WTC11 (cell line): ENCODE results near the gene S100A13. TPM values are rescaled to one million over a fixed set of nuclear protein-coding genes. Genes with fewer than 3 reads are reported as not detected.

Experiments used
- ATAC-seq: fragments of 200-7000 bp; cut with Tn5 transposase; 2 replicates; pipeline ENCODE4 v1.10.0; 2021; ENCODE audit warnings: mild to moderate bottlenecking, moderate library complexity
- CTCF ChIA-PET: fragments of 300-600 bp; sonication (Branson Sonifier 250); formaldehyde crosslinking; loops from one replicate; lab custom pipeline; 2021; ENCODE audit warnings: antibody characterized with exemption; lab: Charles Lee
- POLR2A ChIA-PET: fragments of 350-600 bp; sonication (Branson Sonifier 250); formaldehyde crosslinking; loops from one replicate; lab custom pipeline; 2021; ENCODE audit warnings: antibody characterized with exemption; lab: Charles Lee
- DNase-seq: peaks from one replicate; pipeline ENCODE4 v3.0.0; 2021; ENCODE audit warnings: low spot score
- H3K27ac Mint-ChIP-seq: 2 replicates; pipeline ENCODE4 v1.8.0; 2021; ENCODE audit warnings: mixed read lengths
- H3K27me3 Mint-ChIP-seq: 2 replicates; pipeline ENCODE4 v1.8.0; 2021; ENCODE audit warnings: low read depth, mild to moderate bottlenecking, moderate library complexity, mixed read lengths
- H3K36me3 Mint-ChIP-seq: 2 replicates; pipeline ENCODE4 v1.8.0; 2021; ENCODE audit warnings: mixed read lengths
- H3K4me1 Mint-ChIP-seq: 2 replicates; pipeline ENCODE4 v1.8.0; 2022; ENCODE audit warnings: mixed read lengths
- H3K4me3 Mint-ChIP-seq: 2 replicates; pipeline ENCODE4 v1.8.0; 2021; ENCODE audit warnings: mild to moderate bottlenecking, moderate library complexity, mixed read lengths
- H3K9me3 Mint-ChIP-seq: 2 replicates; pipeline ENCODE4 v1.8.0; 2021; ENCODE audit warnings: mixed read lengths
- CREM ChIP-seq: sonication (generic); formaldehyde crosslinking; IDR thresholded peaks from 2 replicates; pipeline ENCODE4 v1.8.1; 2022; ENCODE audit warnings: mild to moderate bottlenecking, missing genetic modification reagents, moderate library complexity
- ESRRA ChIP-seq: sonication (generic); formaldehyde crosslinking; IDR thresholded peaks from 2 replicates; pipeline ENCODE4 v1.8.1; 2022; ENCODE audit warnings: mild to moderate bottlenecking, missing genetic modification reagents, borderline replicate concordance
- JAZF1 ChIP-seq: fragments of 250-450 bp; sonication (Bioruptor Pico); IDR thresholded peaks from 2 replicates; pipeline ENCODE4 v1.9.0; 2021; ENCODE audit warnings: moderate library complexity, mild to moderate bottlenecking, inconsistent platforms
- MXD4 ChIP-seq: fragments of 250-450 bp; sonication (Bioruptor Pico); IDR thresholded peaks from 2 replicates; pipeline ENCODE4 v1.8.0; 2021; ENCODE audit warnings: mild to moderate bottlenecking, moderate library complexity, borderline replicate concordance
- ZNF138 ChIP-seq: sonication (generic); formaldehyde crosslinking; conservative IDR thresholded peaks from 2 replicates; pipeline ENCODE4 v1.8.1; 2022; ENCODE audit warnings: mild to moderate bottlenecking, moderate library complexity, missing genetic modification reagents
- total RNA-seq: library from RNA; stranded (reverse); gene quantifications from 3 replicates; pipeline ENCODE4 v1.2.3, GENCODE V29; 2021
- TF ChIP-seq, protein P1 (sequence below): sonication (generic); formaldehyde crosslinking; IDR thresholded peaks from 2 replicates; pipeline ENCODE4 v1.8.0; 2022; ENCODE audit warnings: mild to moderate bottlenecking, missing genetic modification reagents
- TF ChIP-seq, protein P2 (sequence below): sonication (generic); formaldehyde crosslinking; IDR thresholded peaks from 2 replicates; pipeline ENCODE4 v1.8.1; 2022; ENCODE audit warnings: mild to moderate bottlenecking, moderate library complexity, missing genetic modification reagents
- TF ChIP-seq, protein P3 (sequence below): sonication (generic); formaldehyde crosslinking; IDR thresholded peaks from 2 replicates; pipeline ENCODE4 v1.8.1; 2023; ENCODE audit warnings: mild to moderate bottlenecking, moderate library complexity, missing genetic modification reagents
- TF ChIP-seq, protein P4 (sequence below): fragments of 250-450 bp; sonication (Bioruptor Pico); conservative IDR thresholded peaks from 2 replicates; pipeline ENCODE4 v1.9.0; 2021; ENCODE audit warnings: mild to moderate bottlenecking
- TF ChIP-seq, protein P5 (sequence below): sonication (generic); formaldehyde crosslinking; IDR thresholded peaks from 2 replicates; pipeline ENCODE4 v1.8.1; 2023; ENCODE audit warnings: mild to moderate bottlenecking, missing genetic modification reagents

The S100A13 gene
- total RNA-seq, 1 experiment from 2014 or later, result 68.4 TPM

DNA sequence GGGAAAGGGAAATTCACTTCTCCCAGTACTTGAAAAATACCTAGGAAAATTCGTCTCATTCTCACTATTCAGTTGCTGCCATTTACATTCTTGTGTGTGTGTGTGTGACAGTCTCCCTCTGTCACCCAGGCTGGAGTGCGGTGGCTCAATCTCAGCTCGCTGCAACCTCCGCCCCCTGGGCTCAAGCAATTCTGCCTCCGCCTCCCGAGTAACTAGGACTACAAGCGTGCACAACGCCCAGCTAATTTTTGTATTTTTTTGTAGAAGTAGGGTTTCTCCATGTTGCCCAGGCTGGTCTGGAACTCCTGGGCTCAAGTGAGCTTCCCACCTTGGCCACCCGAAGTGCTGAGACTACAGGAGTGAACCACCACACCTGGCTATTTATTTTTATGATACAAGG lies 32.4 kb upstream of the S100A13 start:
- POLR2A ChIA-PET, result interaction anchor here (0.8 to 2.4 kb wide), 3 partner anchors 11 to 26 kb away, joined by 3 to 11 read pairs (median 5); partner anchors contain the start of gene CHTOP
- peaks cover 8% of the 10 kb centered on the region for H3K4me1 Mint-ChIP-seq
- H3K36me3 Mint-ChIP-seq, result peaks cover 44% of the 10 kb centered on the region
- H3K27ac Mint-ChIP-seq, result peak overlapping the region; percentile 88
- H3K4me3 Mint-ChIP-seq, result peak overlapping the region; percentile 92
- no peak for DNase-seq
- CTCF ChIA-PET, result interaction anchor here (0.6 kb wide), 1 partner anchor 162 kb away, joined by 4 read pairs; no protein-coding TSS in a partner anchor
- TF ChIP-seq MXD4 (CRISPR knock-in tag), result no peak
- no peak for TF ChIP-seq JAZF1
- TF ChIP-seq, protein P1, sequence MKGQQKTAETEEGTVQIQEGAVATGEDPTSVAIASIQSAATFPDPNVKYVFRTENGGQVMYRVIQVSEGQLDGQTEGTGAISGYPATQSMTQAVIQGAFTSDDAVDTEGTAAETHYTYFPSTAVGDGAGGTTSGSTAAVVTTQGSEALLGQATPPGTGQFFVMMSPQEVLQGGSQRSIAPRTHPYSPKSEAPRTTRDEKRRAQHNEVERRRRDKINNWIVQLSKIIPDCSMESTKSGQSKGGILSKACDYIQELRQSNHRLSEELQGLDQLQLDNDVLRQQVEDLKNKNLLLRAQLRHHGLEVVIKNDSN (CRISPR knock-in tag), result no peak
- TF ChIP-seq CREM (CRISPR knock-in tag), result no peak
- TF ChIP-seq, protein P2, sequence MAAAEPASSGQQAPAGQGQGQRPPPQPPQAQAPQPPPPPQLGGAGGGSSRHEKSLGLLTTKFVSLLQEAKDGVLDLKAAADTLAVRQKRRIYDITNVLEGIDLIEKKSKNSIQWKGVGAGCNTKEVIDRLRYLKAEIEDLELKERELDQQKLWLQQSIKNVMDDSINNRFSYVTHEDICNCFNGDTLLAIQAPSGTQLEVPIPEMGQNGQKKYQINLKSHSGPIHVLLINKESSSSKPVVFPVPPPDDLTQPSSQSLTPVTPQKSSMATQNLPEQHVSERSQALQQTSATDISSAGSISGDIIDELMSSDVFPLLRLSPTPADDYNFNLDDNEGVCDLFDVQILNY (CRISPR knock-in tag), result no peak
- TF ChIP-seq, protein P3, sequence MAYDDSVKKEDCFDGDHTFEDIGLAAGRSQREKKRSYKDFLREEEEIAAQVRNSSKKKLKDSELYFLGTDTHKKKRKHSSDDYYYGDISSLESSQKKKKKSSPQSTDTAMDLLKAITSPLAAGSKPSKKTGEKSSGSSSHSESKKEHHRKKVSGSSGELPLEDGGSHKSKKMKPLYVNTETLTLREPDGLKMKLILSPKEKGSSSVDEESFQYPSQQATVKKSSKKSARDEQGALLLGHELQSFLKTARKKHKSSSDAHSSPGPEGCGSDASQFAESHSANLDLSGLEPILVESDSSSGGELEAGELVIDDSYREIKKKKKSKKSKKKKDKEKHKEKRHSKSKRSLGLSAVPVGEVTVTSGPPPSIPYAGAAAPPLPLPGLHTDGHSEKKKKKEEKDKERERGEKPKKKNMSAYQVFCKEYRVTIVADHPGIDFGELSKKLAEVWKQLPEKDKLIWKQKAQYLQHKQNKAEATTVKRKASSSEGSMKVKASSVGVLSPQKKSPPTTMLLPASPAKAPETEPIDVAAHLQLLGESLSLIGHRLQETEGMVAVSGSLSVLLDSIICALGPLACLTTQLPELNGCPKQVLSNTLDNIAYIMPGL (CRISPR knock-in tag), result no peak
- TF ChIP-seq ESRRA (CRISPR knock-in tag), result no peak
- TF ChIP-seq, protein P4, sequence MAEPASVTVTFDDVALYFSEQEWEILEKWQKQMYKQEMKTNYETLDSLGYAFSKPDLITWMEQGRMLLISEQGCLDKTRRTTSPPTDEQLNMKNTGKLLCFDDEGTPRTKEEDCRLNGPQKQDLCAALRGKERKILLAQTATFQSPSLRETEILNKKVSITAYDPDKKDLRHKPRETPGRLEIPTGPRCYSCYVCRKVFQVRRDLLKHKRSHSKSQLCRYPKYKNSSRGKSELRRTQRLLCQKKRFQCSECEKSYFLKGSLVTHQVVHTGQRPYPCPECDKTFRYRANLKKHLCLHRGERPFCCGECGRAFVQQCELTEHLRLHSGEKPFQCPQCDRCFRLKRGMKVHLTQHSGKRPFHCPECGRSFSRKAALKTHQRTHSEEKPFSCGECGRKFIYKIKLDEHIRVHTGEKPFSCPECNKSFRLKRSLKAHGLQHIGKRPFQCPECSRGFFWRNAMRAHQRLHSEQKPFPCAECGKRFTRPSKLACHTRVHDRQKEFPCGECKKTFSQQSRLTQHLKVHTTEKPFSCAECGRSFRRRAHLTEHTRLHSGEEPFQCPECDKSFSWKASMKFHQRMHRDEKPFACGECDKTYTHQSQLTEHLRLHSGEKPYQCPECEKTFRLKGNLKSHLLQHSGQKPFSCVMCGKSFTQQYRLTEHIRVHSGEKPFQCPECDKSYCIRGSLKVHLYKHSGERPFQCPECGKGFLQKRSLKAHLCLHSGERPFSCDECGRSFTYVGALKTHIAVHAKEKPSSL (CRISPR knock-in tag), result no peak
- TF ChIP-seq, protein P5, sequence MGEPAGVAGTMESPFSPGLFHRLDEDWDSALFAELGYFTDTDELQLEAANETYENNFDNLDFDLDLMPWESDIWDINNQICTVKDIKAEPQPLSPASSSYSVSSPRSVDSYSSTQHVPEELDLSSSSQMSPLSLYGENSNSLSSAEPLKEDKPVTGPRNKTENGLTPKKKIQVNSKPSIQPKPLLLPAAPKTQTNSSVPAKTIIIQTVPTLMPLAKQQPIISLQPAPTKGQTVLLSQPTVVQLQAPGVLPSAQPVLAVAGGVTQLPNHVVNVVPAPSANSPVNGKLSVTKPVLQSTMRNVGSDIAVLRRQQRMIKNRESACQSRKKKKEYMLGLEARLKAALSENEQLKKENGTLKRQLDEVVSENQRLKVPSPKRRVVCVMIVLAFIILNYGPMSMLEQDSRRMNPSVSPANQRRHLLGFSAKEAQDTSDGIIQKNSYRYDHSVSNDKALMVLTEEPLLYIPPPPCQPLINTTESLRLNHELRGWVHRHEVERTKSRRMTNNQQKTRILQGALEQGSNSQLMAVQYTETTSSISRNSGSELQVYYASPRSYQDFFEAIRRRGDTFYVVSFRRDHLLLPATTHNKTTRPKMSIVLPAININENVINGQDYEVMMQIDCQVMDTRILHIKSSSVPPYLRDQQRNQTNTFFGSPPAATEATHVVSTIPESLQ, result no peak
- no peaks in the 10 kb centered on the region for H3K27me3 Mint-ChIP-seq
- ATAC-seq, result no peak
- H3K9me3 Mint-ChIP-seq, result no peaks in the 10 kb centered on the region

DNA sequence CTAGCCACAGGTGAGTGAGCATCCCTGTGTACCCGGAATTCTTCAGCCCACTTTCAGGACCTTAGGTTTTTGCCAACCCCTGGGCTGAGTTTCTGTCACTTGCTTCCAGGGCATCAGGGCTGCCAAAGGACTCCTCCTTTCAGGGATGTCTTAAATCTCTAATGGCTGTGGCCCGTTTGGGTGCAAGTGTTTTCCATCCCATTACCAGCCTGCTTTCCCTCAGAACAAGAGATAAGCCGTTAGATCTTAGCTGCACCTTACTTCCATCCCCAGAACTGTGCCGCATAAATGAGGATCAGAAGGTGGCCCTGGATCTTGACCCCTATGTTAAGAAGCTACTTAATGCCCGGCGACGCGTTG lies 31.9 kb upstream of the S100A13 start:
- ChIA-PET CTCF (interaction anchor here (0.7 to 1.4 kb wide), 4 partner anchors 32 to 311 kb away, joined by 3 to 6 read pairs (median 5); partner anchors contain the start of genes PGLYRP4 and S100A13), POLR2A (interaction anchor here (0.6 to 2.4 kb wide), 3 partner anchors 10 to 25 kb away, joined by 3 to 11 read pairs (median 3); partner anchors contain the start of gene CHTOP)
- DNase-seq (no peak), ATAC-seq (no peak)
- peak overlapping the region; percentile 88 for H3K27ac Mint-ChIP-seq
- TF ChIP-seq ZNF138 (no peak), MXD4 (CRISPR knock-in tag) (no peak)
- TF ChIP-seq, protein P4 (CRISPR knock-in tag), result no peak
- H3K27me3 Mint-ChIP-seq, result peaks cover 1% of the 10 kb centered on the region; the same call in 1 of the 2 replicates
- H3K36me3 Mint-ChIP-seq, result peaks cover 39% of the 10 kb centered on the region
- no peaks in the 10 kb centered on the region for H3K9me3 Mint-ChIP-seq
- H3K4me3 Mint-ChIP-seq, result peak overlapping the region; percentile 92
- peaks cover 8% of the 10 kb centered on the region for H3K4me1 Mint-ChIP-seq
